GM19035 (cell line): ENCODE results near the gene BRME1.

Experiments used
- ATAC-seq: cut with Tn5 transposase; IDR thresholded peaks from one replicate; pipeline ENCODE4 v1.9.1; 2021; ENCODE audit not compliant: unreplicated experiment

BRME1 gene

GRCh38 chr19:13888281-13888680, 17.6 kb downstream of the BRME1 start:
- no peak for ATAC-seq

GRCh38 chr19:13887517-13887916, 18.4 kb downstream of the BRME1 start:
- ATAC-seq: no peak

GRCh38 chr19:13887018-13887436, 18.9 kb downstream of the BRME1 start:
- ATAC-seq: no peak

- no peak for ATAC-seq
Measured at GRCh38 chr19:13885826-13886365, 20.0 kb downstream of the BRME1 start.

- ATAC-seq: no peak
Measured at GRCh38 chr19:13884726-13885591, 21.0 kb downstream of the BRME1 start.

GRCh38 chr19:13883516-13884064, 22.3 kb downstream of the BRME1 start:
- no peak for ATAC-seq

- ATAC-seq: no peak
Measured at GRCh38 chr19:13882836-13883235, 23.1 kb downstream of the BRME1 start.

- ATAC-seq: no peak
Measured at GRCh38 chr19:13882419-13882795, 23.5 kb downstream of the BRME1 start.

DNA sequence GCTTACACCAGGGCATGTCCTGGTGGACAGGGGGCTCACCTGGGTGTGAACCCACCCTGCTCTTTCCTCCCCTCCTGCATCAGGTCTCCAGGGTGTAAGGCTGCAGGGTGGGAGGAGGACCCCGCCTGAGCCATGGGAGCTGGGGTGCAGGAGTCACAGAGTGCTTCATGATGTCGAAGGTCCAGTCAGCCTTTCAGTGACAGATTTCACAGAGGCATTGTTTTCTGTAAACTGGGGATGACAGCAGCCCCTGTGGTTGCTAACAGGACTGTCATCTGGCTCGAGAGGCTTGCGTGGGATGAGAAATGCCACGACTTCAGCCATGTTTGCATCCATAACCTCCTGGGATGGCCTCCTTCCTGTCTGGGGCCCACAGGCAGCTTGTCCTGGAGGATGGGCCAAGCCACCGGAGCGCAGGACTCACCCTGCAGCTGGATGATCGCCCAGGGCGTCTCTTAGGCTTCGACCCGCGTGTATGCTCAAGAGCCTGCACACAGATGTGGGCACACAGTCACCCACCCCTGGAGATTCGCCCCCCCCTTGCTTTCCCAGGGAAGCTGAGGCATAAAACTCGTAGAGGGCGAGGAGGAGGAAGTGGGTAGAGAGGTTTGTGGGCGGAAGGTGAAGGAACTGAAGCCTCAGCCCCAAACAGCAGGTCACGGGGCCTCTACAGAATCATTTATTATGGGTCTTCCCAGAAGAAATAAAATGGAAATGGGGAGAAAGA, 24.1 kb downstream of the BRME1 start:
- no peak for ATAC-seq

- no peak for ATAC-seq
Measured at GRCh38 chr19:13881251-13881691, 24.6 kb downstream of the BRME1 start.

DNA sequence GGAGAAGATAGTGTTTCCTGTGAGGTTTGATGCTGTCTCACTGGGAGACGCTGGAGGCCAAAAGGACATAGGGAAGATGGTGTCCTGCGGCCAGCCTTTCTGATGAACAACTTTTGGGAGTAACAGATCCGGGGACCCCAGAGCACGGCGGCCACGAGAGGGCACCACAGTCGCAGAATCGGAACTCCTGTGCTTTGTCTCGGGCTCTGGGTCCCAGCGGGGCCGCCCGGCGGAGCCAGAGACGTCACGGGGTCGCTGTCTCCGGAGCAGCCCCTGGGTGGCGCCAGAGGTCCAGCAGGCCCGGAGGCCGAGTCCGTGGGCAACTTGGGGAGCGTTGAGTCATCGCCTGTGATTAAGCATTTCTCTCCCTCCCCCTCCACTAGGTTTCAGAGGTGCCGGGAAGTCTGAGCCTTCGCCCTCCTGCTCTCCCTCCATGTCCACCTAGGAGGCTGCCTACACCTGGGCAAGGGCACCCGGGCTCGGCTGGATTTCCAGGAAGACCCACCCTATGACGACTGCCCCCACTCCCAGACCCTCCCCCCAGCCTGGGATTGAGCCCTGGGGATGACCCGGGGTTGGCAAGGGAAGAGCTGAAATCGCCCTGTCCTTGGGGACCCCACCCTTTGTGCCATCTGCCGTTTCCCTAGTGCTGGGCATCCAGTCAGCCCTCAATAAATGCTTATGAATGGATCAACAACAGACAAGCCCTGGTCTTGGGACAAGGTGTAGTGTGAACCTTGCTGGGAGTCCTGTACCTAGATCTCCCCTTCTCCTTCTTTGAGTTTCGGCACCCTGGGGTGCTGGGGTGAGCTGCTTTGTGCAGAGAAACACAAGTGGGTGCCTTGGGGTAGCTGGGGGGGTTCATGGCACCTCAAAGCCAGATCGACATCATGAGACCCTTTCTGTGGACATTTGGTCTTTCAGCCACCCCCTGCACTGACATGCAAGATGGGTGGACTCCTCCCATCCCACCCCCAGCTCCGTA, 25.6 kb downstream of the BRME1 start:
- peak; percentile 91 for ATAC-seq

DNA sequence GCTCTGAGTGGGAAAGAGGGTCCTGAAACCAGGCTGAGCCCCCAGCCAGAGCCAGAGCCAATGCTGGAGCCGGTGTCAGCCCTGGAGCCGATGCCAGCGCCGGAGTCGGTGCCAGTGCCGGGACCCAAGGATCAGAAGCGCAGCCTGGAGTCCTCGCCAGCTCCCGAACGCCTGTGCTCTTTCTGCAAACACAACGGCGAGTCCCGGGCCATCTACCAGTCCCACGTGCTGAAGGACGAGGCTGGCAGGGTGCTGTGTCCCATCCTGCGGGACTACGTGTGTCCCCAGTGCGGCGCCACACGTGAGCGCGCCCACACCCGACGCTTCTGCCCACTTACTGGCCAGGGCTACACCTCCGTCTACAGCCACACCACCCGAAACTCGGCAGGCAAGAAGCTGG, 28.6 kb downstream of the BRME1 start:
- no peak for ATAC-seq

- ATAC-seq: no peak
Measured at GRCh38 chr19:13876834-13877233, 29.1 kb downstream of the BRME1 start, which contains the start of gene NANOS3. Gene NANOS3 (plus strand): TSS chr19:13877134. CDS start chr19:13877249, 115 bp downstream.

DNA sequence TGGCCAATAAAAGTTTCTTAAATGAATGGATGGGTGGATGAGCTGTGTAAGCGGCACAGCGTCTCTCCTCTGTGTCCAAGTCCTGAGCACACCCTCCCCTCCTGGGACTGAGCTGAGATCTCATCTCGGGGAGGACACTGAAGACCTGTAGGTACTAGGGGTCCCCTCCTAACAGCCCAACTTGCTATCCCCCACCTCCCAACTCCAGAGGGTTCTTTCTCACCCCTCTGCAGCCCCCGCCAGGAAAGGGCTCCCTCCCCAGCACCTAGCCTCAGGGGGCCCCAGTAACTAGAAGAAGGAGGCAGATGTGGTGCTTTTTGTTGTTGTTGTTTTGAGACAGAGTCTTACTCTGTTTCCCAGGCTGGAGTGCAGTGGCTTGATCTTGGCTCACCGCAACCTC, 30.1 kb downstream of the BRME1 start:
- ATAC-seq: no peak

DNA sequence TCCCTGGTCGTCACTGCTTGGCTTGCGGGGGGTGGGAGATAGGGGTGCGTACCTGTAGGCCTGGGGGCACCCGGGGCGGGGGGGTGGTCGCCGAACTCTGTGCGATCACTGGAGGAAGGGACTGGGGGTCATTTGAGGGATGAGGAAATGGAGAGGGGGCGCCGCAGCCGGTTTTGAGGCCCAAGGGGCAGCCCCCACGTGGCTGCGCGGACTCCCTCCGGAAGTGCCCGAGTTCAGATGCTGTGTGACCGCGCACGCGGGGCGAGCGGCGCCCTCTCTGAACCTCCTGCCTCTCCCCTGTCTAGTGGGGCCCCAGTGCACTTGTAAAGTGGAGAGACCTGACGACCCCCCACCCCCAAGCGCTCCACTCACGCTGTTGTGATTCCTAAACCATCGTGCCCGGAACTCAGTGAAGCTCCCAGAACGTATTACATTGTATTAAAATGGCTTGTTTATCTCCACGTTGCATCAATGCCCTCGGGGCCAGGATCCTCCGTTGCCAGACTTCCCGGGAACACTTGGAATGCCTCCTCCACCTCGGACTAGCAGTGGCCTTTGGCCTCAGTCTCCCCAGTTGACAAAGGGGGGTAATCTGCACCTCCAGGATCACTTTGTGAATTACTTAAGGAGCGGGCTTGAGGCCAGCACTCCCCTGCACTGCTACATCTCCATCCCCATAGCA, 31.9 kb downstream of the BRME1 start:
- no peak for ATAC-seq

- ATAC-seq: no peak
Measured at GRCh38 chr19:13872695-13873389, 33.1 kb downstream of the BRME1 start.

- no peak for ATAC-seq
Measured at GRCh38 chr19:13872339-13872694, 33.6 kb downstream of the BRME1 start.

DNA sequence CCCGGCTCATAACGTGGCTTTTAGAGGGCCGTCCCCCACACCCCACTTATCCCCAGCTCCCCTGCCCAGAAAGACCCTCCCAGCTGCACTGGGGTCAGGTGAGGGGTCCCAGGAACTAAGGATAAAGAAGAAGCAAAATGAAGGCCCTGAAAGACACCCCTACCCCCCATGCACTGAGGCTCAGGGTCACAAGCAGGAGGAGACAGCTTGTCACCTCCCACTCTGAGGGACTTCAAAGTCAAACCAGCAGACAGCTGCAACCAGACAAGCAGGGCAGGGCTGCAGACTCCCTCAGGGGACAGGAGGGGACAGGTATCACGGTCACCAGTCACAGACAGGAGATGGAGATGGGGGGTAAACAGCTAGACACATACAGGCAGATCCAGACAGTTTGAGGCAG, 35.0 kb downstream of the BRME1 start:
- no peak for ATAC-seq

DNA sequence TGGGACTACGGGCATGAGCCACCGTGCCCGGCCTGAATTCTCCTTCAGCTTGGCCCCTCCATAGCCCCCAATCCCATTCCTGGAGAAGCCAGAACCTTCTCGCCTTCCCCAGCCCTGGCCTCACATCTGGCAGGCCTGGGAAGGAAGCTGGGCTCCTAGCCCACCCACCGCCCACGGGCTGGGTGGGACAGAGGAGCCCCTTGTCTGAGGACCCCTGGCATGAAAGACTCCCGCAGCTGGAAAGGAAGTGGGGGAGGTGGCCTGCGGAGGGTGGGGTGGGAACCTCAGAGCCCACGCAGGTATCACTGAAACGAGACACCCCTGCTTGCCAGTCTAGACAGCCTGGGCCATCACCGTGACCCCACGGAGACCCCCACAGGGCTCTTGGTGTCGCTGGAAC, 36.6 kb downstream of the BRME1 start:
- no peak for ATAC-seq
